Pons (tissue), 1 donor: ENCODE data around the gene OGDHL.
A peak's percentile ranks its signal among the peaks of the same experiment; 100 is the strongest.
"Not testable (repeated sequence)": the region's sequence is repeated elsewhere in the genome, so short reads cannot be mapped to it uniquely, and the experiment has no call there.

Experiments used
- DNase-seq: peaks from one replicate; pipeline ENCODE4 v3.0.0-alpha.2; 2016; ENCODE audit warnings: low spot score

OGDHL gene

DNA sequence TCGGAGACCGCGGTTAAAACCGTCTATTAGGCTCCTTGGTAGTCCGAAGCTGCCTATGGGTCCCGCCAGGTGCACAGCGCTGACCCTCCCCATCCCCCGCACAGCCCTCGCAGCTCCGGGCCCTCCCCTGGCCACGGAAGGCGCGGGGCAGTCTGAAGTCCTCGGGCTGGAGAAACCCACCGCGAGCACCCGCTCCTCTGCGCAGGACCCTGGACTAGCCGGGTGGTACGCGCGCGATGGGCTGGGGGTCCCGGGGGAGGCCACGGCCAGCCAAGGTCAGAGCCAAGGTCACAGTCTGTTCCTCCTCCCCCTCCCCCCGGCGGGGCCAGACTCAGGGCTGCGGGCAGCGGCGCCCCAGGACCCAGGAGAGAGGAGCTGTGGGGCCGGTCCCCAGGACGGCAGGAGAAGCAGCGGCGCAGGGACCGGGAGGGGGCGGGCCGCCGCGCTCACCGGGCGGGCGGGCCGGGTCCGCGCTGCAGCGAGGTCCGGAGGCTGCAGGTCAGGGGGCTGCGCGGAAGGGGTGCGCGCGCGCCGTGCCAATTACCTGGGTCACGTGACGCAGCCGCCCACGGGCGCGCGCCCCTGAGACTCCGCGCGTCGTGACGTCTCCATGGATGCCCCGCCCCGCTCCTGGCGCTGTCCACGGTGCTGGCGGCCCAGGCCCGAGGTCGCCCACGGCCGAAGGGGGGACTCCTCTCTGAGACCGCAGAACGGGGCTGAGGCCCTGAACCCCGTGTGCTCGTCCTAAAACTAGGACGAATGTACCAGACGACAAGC, at the start of gene OGDHL:
TSS of gene OGDHL (minus strand) at position 535 of the 777 bp plus-strand sequence. CDS start 3,731 bp downstream, outside the sequence.
- DNase-seq, result peak; percentile 20

- DNase-seq, result no peak
These were observed 41.9 kb upstream of the OGDHL start for GRCh38 chr10:49803988-49804387.

DNA sequence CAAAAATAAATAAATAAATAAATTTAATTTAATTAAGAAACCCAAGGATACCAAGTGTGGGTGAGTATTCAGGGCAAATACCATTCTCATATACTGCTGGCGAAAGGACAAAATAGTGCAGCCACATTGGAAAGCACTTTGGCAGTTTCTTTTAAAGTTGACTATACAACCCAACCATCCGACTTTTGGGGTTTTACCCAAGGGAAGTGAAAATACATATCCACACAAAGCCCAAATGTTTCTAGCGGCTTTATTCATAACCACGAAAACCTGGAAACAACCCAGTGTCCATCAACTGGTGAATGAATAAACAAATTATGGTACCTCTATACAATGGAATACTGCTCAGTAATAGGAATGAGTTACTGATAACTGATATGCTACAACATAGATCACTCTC, 36.2 kb upstream of the OGDHL start:
- DNase-seq, result no peak

GRCh38 chr10:49791100-49791499, 29.0 kb upstream of the OGDHL start:
- DNase-seq, result no peak

DNA sequence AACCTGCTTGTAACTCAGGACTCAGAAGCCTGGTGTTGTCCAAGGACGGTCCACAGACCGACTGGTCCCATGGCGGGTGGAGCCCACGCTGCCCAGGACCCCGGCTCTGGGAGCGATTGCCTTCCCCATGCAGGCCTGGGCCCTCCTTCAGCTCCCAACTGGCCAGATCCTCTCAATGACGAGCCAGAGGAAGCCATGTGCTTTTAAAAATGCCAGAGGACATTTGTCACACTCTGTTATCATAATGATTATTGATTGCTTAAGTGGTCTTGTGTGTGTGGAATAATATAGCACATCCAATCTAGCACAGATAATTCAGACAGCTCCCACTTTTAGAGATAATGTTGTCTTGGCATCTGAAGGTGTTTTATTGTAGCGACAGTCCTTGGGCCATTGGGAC, 22.6 kb upstream of the OGDHL start:
- DNase-seq, result no peak

- no peak for DNase-seq
These were observed 21.5 kb upstream of the OGDHL start for GRCh38 chr10:49783645-49784044.

DNA sequence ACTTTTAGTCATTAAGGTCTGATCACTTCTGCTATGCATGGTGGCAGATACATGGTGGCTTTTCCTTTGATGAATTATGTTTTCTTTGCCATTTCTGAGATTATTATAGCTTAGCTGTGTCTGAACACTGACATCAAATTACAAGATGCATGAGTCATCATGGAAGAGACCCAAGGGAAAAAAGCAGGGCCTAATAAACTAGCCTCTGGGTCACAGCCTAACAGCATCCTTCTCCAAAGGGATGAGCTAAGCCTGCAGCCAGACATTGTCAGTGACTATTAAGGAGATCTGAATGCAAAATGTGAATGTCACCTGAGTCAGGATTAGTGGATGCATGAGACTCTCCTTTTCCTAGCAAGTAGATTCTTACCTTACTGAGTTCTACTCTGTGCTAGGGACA, 19.1 kb upstream of the OGDHL start:
- DNase-seq, result no peak

DNA sequence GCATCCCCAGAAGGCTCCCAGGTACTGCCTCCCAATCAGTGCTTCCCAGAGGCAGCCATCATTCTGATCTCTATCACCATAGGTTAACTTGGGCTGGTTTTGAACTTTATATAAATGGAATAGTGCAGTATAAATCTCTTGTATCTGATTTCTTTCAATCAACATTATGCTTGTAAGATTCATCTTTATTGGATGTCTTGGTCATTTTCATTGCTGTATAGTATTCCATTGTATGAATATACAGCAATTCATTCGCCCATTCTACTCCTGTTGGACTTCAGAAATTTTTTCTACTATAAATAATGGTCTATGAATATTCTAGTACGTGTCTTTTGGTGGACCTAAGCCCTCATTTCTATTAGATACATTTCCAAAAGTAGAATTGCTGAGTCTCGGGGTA, 16.1 kb upstream of the OGDHL start:
- DNase-seq, result no peak

GRCh38 chr10:49776851-49777250, 14.7 kb upstream of the OGDHL start:
- no peak for DNase-seq

DNA sequence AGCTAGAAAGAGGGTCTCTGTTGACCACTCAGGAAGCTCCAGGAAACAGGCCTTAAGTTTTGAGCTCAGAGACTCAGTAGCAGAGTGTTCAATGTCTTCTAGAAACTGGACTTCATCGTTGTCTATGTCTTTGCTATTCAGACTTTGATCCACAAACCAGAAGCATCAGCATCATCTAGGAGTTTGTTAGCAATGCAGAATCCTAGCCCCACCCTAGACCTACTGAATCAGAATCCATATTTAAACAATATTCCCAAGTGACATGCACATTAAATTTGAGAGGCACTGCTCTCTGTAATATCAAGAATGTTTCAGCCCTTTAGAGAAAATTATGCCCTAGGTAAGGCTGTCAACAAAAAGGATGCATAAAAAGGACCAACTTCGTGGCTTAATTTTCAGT, 12.9 kb upstream of the OGDHL start:
- DNase-seq, result no peak

DNA sequence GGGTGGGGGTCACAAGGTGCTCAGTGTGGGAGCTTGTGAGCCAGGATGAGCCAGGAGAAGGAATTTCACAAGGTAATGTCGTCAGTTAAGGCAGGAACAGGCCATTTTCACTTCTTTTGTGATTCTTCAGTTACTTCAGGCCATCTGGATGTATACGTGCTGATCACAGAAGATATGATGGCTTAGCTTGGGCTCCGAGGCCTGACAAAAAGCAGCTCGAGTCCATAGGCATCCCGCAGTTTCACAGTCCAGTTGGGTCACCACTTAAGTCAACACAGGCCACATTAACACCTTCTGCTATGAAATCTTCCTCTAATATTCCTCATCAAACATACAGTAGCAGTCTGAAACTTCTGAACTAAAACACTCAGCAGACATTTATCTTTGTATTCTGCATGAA, 10.8 kb upstream of the OGDHL start:
- not testable (repeated sequence) for DNase-seq

DNA sequence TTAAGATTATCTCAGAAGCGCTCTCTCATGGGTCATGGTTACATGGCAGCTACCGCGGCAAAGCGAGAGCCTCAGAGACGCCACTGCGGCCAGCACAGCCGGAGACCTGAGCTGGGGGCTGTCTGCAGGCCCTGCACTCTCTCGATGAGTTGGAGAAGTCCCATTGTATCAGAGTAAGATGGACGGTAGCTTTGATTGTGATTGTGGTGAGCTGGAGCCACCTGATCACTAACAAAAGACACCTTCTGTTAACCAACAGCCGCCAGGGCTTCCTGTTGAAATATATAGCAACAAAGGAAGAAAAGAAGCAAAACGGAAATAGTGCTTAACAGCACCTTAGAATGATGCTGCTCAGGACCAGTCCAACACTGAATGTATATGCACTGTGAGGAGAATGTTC, 8.9 kb upstream of the OGDHL start:
- not testable (repeated sequence) for DNase-seq

GRCh38 chr10:49769692-49770091, 7.6 kb upstream of the OGDHL start:
- no peak for DNase-seq

DNA sequence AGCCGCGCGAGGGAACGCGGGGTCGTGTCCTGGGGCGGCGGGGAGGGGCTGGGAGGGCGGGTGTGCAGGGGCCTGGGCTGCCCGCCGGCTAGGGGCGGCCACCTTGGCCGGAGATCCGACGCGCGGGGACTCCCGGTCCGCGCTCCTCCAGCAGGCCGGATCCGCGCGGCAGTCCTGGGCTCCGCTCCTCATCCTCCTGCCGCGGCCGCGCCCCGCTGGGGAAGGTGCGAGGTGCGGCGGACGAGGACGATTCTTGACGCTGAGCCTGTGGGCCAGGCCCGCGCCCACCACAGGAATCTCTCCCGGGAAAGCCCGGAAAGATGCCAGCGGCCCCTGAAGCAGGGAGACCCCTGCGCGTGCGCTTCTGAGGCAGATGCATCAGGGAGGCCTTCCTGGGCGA, 6.6 kb upstream of the OGDHL start:
- DNase-seq, result no peak

GRCh38 chr10:49768329-49768728, 6.2 kb upstream of the OGDHL start:
- DNase-seq, result no peak

DNA sequence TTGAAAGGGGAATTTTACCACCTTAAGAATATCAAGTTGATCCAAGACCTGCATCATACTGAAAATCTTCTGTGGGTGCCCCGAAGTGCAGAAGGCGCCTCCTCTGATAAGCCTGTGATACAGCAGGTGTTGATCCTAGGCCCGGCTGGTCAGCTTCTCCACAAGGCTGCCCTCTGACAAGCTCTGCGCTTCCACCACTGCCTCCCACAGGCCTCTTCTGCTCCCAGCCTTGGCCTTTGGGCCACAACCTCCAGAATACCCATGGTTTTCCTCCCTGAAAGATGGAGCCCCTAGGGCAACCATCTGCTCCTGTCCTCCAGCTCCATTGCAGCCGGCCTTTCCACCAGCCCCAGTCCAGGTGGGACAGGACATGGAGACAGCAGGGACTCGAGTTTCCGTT, 5.6 kb upstream of the OGDHL start:
- no peak for DNase-seq

DNA sequence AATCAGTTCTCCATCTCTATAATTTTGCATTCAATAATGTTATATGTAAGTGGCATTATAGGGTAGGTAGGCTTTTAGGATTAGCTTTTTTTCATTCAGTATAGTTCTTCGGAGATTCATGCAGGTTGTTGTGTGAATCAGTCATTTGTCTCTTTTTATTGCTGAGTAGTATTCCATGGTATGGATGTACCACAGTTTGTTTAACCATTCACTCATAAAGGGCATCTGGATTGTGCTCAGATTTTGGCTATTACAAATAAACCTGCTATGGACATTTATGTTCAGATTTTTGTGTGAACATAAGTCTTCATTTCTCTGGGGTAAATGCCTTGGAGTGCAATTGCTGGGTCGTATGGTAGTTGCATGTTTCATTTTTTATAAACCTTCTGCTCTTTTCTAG, 4.4 kb upstream of the OGDHL start:
- DNase-seq, result no peak

GRCh38 chr10:49762566-49762877, 399 bp upstream of the OGDHL start:
- no peak for DNase-seq

GRCh38 chr10:49761201-49761788, 828 bp downstream of the OGDHL start:
- DNase-seq, result no peak

GRCh38 chr10:49760789-49761188, 1.3 kb downstream of the OGDHL start:
- DNase-seq, result no peak

GRCh38 chr10:49759787-49760551, 2.2 kb downstream of the OGDHL start:
- DNase-seq, result no peak

DNA sequence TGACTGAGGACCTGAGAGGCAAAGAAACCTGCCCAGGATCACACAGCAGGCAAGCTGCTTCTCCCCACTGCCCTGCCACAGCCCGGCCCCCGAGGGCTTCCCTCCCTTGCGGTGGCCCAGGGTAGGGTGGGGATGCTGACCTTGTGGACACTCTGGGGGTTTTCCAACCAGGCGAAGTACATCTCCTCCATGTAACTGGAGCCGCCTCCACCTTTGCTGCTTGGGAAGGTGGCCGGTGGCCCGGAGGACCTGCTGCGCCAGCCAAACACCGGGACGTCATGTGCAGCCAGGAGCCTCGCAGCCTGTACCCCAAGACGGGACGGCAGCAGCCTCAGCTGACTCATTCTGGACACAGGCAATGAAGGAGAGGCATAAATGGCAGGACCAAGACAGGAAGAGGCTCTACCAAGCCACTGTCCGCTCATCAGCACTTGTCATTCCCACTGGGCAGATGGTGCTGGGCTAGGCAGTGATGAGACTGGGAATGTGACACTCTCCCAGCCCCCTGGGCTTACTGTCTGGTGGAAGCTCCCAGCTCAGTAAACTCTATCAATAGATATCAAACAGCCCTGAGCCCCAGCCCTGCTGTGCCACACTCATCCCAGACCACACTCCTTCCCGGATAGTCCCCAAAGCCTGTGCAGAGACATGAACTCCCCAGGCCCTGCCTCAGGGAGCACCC, 3.7 kb downstream of the OGDHL start:
- no peak for DNase-seq

- DNase-seq, result no peak
These were observed 5.5 kb downstream of the OGDHL start for GRCh38 chr10:49756641-49757040.
